Stimulated activated CD8-positive, alpha-beta memory T cell treated with anti-CD3 and anti-CD28 coated beads, Interleukin-12 subunit alpha, Interleukin-12 subunit beta, amount 100 ng/mL, for 24 hours (primary cell): ENCODE measurements around the gene CYB5D1.

Experiments
- DNase-seq: peaks from one replicate; pipeline ENCODE4 v3.0.0-alpha.2; 2020; ENCODE audit errors: extremely low read depth

CYB5D1 gene

GRCh38 chr17:7885367-7886226 is 27.8 kb downstream of the CYB5D1 start:
- no peak for DNase-seq

- no peak for DNase-seq
Measured at GRCh38 chr17:7886227-7887037, 28.6 kb downstream of the CYB5D1 start.

- DNase-seq, result no peak
Measured at GRCh38 chr17:7887038-7887481, 29.3 kb downstream of the CYB5D1 start.

- peak; percentile 74 for DNase-seq
Measured at GRCh38 chr17:7887482-7888183, 29.8 kb downstream of the CYB5D1 start.

- no peak for DNase-seq
Measured at GRCh38 chr17:7888184-7888920, 30.5 kb downstream of the CYB5D1 start, which contains the start of gene CHD3. CHD3 (plus strand) TSS chr17:7888789; CDS start chr17:7889001, 212 bp downstream.

GRCh38 chr17:7889166-7889955 is 31.6 kb downstream of the CYB5D1 start:
- DNase-seq, result no peak

GRCh38 chr17:7893187-7893880 is 35.5 kb downstream of the CYB5D1 start:
- DNase-seq, result no peak

- DNase-seq, result no peak
Measured at GRCh38 chr17:7894226-7894625, 36.4 kb downstream of the CYB5D1 start.

- DNase-seq, result no peak
Measured at GRCh38 chr17:7894866-7895265, 37.1 kb downstream of the CYB5D1 start.

- no peak for DNase-seq
Measured at GRCh38 chr17:7897090-7897489, 39.3 kb downstream of the CYB5D1 start.

GRCh38 chr17:7897773-7898172 is 40.0 kb downstream of the CYB5D1 start:
- no peak for DNase-seq

GRCh38 chr17:7903154-7904103 is 45.6 kb downstream of the CYB5D1 start:
- no peak for DNase-seq

GRCh38 chr17:7909089-7909488 is 51.3 kb downstream of the CYB5D1 start:
- DNase-seq, result no peak

- DNase-seq, result no peak
Measured at GRCh38 chr17:7910281-7910680, 52.5 kb downstream of the CYB5D1 start.

- DNase-seq, result no peak
Measured at GRCh38 chr17:7910711-7911110, 52.9 kb downstream of the CYB5D1 start.

GRCh38 chr17:7911116-7911515 is 53.3 kb downstream of the CYB5D1 start:
- DNase-seq, result no peak
